Inflammatory macrophage treated with lipopolysaccharide for 4 hours (primary cell): ENCODE measurements around the gene MKKS.
"Not testable (repeated sequence)": the region's sequence is repeated elsewhere in the genome, so short reads cannot be mapped to it uniquely, and the experiment has no call there.

Experiments used
- DNase-seq: peaks from one replicate; pipeline ENCODE4 v3.0.0-alpha.2; 2020

The MKKS gene

DNA sequence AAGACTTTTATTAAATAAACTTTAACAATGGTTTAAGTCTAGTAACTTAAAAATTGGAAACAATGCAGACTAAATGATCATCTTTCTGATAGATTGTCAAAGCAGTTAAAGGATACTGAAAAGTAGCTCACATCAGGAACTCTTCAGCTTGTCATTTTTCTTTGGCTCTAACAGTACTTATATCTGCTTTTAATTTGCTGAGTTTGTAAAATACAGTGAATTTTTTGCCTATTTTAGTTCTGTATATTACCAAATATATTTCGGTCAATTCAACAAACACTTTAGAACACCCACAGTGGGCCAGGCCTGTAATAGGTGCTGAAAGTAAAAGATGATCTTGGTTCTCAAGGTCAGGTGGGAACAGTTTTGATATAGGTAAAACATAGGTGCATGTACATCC lies 22.3 kb downstream of the MKKS start:
- DNase-seq: no peak

- DNase-seq: no peak
Measured at GRCh38 chr20:10408108-10408813, 25.8 kb downstream of the MKKS start.

DNA sequence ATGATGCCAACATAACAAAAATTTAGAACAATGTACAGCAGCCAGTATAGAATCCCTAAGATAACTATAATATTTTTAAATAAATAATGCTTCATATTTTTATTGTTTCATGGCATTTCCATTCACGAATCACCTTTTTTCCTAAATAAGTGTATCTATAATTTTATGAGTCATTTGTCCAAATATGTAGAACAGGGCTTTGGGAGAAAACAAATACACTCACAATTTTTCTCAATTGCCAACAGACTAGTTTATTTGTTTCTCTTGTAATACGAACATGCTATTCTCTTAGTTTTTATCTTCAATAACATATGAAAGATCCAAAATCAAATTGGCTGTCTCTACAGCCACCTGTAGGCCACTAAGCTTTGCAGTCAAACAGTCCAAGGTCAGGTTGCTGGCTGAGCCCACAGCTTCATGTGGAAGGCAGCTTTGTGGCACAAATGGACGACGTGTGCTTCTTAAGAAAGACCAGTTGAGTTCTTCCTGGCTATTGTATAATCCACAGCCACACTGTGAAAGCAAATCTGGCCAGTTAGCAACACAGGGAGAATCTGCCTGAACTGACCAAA lies 29.0 kb downstream of the MKKS start:
- no peak for DNase-seq

- DNase-seq: peak; percentile 37
Measured at GRCh38 chr20:10404023-10404628, 29.9 kb downstream of the MKKS start.

DNA sequence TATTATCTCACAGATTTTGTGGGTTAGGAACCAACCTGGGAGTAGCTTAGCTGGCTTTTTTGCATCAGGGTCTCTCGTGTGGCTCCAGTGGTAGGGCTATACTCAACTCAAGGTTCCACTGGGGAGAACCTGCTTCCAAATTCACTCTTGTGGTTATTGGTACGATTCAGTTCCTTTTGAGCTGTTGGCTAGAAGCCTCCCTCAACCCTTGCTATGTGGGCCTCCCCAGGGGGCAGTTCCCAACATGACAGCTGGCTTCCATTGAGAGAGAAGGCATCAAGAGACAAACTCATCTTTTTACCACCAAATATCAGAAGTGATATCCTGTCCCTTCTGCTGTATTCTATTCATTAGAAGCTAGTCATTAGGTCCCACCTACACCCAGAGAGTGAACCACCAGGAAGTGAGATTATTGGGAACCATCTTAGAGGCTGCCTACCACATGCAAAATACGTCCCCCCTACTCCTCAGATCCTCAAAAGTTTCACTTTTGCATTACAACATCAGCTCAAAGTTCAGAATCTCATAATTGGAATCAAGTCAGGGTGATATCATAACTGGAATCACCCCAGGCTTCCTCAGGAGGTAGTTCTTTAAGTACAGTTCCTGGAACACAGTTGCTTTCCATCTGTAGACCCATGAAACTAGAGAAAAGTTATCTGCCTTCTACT lies 30.9 kb downstream of the MKKS start:
- DNase-seq: peak; percentile 41

- no peak for DNase-seq
Measured at GRCh38 chr20:10398834-10399369, 35.1 kb downstream of the MKKS start.

DNA sequence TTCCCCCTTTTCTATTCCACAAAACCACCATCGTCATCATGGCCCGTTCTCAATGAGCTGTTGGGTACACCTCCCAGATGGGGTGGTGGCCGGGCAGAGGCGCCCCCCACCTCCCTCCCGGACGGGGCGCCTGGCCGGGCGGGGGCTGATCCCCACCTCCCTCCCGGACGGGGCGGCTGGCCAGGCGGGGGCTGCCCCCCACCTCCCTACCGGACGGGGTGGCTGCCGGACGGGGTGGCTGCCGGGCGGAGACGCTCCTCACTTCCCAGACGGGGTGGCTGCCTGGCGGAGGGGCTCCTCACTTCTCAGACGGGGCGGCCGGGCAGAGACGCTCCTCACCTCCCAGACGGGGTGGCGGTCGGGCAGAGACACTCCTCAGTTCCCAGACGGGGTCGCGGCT lies 39.3 kb downstream of the MKKS start:
- not testable (repeated sequence) for DNase-seq

- no peak for DNase-seq
Measured at GRCh38 chr20:10390709-10391108, 43.3 kb downstream of the MKKS start.

DNA sequence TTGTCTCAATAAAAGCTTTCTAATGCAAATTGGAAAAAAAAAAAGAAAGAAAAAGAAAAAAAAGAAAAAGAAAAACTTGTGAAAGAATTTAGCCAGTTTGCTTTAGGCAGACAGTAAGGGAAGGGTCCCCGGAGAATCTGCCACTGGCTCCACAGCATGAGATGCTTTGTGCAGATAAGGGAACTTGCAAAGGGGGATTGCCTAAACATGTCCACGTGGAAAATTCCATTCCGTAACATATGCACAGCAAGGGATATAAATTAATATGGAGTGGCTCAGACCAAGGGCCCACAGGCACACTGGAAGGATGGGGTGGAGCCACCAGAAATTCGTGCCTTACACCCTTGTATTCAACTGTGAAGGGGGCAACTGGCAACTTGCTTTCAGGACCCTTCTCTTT lies 45.4 kb downstream of the MKKS start:
- DNase-seq: no peak

DNA sequence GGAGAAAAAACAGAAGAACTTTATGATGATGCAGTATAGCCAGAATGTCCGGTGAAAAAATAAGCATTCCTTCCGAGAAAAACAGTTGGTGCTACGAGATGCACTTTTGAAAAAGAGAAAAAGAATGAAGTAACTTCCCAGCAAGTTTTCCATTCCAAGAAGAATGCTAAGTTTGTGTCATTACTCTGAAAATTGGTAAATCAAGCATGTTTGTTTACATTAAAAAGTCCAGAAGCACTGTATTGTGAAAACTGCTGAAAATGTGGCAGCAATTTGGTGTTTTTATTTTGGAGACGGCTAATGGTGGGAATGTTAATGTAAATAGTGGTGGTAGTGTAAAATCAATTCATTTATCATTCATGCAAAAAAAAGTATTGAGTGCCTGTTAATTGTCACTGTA lies 46.3 kb downstream of the MKKS start:
- no peak for DNase-seq

DNA sequence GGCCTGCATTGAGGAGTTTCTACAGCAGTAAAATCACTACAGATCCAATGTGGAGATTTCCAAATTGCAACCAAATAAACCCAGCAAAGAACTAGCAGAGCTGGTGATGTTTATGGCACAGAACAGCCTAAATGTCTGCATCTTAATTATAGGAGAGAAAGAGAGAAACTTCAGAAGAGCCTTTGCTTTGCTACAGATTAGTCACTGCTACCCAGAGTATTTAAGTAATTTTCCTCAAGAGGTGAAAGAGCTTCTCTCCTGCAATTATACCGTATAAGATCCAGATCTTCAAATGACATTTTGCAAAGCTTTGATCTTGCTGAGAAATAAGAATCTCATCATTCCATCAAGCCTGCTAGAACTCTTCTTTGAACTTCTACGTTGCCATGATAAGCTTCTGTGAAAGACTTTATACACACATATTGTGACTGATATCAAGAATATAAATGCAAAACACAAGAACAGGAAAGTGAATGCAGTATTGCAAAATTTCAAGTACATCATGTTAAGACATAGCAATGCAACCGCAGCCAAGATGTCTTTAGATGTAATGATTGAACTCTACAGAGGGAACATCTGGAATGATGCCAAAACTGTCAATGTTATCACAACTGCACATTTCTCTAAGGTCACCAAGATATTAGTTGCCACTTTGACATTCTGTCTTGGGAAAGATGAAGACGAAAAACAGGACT lies 48.0 kb downstream of the MKKS start:
- no peak for DNase-seq

DNA sequence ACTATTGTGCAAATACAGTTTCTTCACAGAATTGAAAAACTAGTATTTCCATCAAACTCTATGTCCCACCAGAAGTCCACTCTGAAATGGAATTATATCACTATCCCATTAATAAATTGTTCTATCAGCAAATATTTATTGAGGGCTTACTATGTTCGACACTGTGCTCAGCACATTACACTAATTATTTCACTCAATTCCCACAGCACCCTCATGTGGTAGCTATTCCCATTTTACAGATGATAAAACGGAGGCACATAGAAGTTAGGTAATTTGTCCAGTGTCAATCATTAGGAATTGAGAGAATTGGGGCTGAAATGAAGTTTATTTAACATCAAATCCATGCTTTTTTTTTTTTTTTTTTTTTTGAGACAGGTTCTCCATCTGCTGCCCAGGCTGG lies 52.5 kb downstream of the MKKS start:
- DNase-seq: no peak

GRCh38 chr20:10379761-10380160 lies 54.3 kb downstream of the MKKS start:
- no peak for DNase-seq

DNA sequence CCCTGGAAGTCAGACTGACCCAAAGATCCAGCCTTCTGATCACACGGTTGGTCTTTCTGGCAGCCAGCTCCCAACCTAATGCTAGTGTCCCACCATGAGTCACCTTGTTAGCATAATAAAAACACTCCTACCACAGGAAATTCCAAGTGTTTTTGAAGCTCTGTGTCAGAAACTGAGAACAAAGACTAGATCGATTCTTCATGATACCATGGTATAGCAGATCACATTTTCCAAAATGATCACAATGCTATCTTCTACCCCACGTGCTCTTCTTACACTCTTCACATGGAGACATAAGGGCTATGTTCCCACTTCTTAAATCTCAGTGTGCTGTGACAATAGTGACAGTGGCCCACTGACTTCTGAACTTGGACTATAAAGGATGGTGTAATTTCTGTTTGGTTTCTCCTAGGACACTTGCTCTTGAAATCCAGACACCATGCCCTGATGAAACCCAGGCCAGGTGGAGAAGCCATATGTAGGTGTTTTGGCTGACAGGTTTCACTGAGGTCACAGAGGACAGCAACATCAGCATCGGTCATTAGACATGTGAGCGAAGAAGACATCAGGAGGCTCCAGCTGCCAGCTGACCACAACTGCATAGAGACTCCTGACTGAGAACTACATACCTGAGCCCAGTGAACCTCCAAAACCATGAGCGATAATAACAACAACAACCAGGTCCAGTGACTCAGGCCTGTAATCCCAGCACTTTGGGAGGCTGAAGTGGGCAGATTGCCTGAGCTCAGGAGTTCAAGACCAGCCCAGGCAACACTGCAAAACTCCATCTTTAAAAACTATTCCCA lies 57.5 kb downstream of the MKKS start:
- no peak for DNase-seq

DNA sequence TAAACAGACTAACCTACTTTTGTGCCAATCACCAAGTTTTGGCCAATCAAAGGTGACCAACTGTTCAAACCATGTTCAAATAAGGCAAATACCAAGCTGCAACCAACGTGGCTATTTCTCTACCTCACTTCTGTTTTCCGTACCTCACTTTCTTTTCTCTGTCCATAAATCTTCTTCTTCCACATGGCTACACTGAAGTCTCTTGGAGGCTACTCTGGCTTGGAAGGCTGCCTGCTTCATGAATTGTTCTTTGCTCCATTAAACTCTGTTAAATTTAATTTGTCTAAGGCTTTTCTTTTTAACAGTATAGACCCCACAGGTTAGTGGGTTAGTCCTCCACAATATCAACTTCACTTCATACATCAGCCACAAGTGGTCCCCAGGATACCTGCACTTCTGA lies 58.8 kb downstream of the MKKS start:
- no peak for DNase-seq

- no peak for DNase-seq
Measured at GRCh38 chr20:10374036-10374435, 60.0 kb downstream of the MKKS start.

DNA sequence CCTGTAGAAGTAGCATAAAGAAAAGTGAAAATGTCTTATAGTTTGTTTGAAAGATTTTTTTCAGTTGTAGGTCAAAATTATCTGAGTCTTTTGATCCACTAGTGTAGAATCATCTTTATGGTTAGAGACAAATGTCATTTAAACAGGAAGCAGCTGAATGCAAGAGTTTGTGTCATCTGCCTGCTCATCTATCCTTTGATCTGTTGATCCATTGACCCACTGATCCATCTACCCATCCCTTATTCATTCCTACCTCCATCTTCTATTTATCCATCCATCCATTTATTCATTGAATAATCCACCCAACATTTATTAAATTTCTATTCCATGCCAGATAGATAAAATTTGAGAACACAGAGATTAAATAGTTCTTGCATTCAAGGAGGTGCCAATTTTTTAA lies 62.6 kb downstream of the MKKS start:
- no peak for DNase-seq

DNA sequence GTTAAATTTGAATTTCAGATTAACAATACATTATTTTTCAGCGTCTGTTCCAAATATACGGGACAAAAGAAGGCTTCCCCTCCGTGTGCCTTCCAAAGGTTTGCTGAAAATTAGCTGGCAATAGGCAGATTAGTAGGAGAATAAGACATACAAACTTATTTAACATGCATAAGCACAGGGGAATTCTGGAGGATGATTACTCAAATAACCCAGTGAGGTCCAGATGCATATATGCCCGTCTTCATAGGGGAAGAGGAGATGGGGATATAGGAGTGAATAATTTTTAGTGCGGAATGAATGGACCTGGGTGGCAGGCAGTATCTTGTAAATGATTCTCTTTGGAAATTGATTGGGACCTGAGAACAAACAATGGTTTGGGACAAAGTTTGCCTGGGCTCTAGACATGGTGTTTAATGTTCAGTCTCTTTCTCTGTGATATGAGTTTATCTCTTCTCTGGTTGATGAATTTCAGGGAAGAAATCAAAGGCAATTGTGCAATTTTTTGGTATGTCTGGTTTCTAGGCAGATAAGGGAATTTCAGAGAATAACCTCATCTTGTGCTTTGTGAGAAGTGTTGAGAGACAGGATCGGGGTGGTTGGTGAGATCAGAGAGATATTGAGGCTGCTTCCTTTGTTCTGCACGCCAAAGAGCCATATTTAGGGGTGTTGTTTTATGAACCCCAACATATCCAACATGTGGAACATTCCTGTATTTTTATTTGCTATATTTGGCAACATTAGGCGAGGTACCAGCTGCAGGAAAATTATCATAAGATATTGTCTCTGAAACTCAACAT lies 63.7 kb downstream of the MKKS start:
- DNase-seq: no peak

DNA sequence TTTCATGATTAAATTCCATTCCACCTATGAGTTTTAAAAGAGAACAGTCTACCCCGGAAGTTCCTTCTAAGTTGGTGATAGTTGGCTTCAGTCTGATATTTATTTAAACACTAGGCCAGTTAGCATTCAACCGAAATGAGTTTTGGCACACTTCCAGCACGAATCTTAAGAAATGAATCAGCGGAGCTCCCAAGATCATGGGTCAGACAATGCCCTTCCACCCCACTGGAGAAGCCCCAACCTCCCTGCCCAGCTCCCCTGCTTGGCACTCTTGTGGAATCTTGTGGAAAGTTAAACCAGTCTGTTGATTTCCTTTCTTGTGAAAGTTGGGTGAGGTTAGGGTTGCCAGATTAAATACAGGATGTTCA lies 64.3 kb downstream of the MKKS start:
- DNase-seq: no peak

- DNase-seq: no peak
Measured at GRCh38 chr20:10368702-10369041, 65.3 kb downstream of the MKKS start.

GRCh38 chr20:10367943-10368701 lies 65.9 kb downstream of the MKKS start:
- no peak for DNase-seq
